Activated CD8-positive, alpha-beta memory T cell treated with anti-CD3 and anti-CD28 coated beads, Interleukin-2, amount 50 U/mL, for 48 hours (primary cell): Measurements from ENCODE around the gene PPP1R15B.

Experiments
- DNase-seq: peaks from one replicate; pipeline ENCODE4 v3.0.0-alpha.2; 2020

The PPP1R15B gene

GRCh38 chr1:204443260-204443619, 31.6 kb upstream of the PPP1R15B start:
- no peak for DNase-seq

GRCh38 chr1:204442376-204443259, 31.0 kb upstream of the PPP1R15B start:
- no peak for DNase-seq

GRCh38 chr1:204441558-204441957, 29.9 kb upstream of the PPP1R15B start:
- no peak for DNase-seq

GRCh38 chr1:204439621-204440375, 28.2 kb upstream of the PPP1R15B start:
- no peak for DNase-seq

- DNase-seq = no peak
Measured at GRCh38 chr1:204438628-204439027, 27.0 kb upstream of the PPP1R15B start.

- no peak for DNase-seq
Measured at GRCh38 chr1:204437796-204438570, 26.4 kb upstream of the PPP1R15B start.

- no peak for DNase-seq
Measured at GRCh38 chr1:204435872-204436271, 24.3 kb upstream of the PPP1R15B start.

GRCh38 chr1:204435381-204435831, 23.8 kb upstream of the PPP1R15B start:
- no peak for DNase-seq

- DNase-seq = no peak
Measured at GRCh38 chr1:204434116-204434755, 22.6 kb upstream of the PPP1R15B start.

- DNase-seq = no peak
Measured at GRCh38 chr1:204432708-204433107, 21.1 kb upstream of the PPP1R15B start.

GRCh38 chr1:204431310-204432184, 19.9 kb upstream of the PPP1R15B start:
- DNase-seq = peak; percentile 91

- no peak for DNase-seq
Measured at GRCh38 chr1:204429746-204430145, 18.1 kb upstream of the PPP1R15B start.

GRCh38 chr1:204426971-204427701, 15.5 kb upstream of the PPP1R15B start:
- no peak for DNase-seq

GRCh38 chr1:204426474-204426873, 14.9 kb upstream of the PPP1R15B start:
- DNase-seq = no peak

GRCh38 chr1:204426035-204426436, 14.4 kb upstream of the PPP1R15B start:
- DNase-seq = no peak

GRCh38 chr1:204424621-204425020, 13.0 kb upstream of the PPP1R15B start:
- no peak for DNase-seq

GRCh38 chr1:204422061-204422705, 10.6 kb upstream of the PPP1R15B start:
- DNase-seq = peak; percentile 51

- no peak for DNase-seq
Measured at GRCh38 chr1:204421441-204421840, 9.8 kb upstream of the PPP1R15B start.

GRCh38 chr1:204420039-204421004, 8.7 kb upstream of the PPP1R15B start:
- peak; percentile 28 for DNase-seq
